ENCODE measurements around the gene MTFR2. TPM values are rescaled to one million over a fixed set of nuclear protein-coding genes. Genes with fewer than 3 reads are reported as not detected.

Gene MTFR2
- total and polyA plus RNA-seq, 2 of the 13 experiments (the other 11 are each of a cell fraction or from before 2014, with no cell fraction given) = 6.7 to 10.7 TPM

DNA sequence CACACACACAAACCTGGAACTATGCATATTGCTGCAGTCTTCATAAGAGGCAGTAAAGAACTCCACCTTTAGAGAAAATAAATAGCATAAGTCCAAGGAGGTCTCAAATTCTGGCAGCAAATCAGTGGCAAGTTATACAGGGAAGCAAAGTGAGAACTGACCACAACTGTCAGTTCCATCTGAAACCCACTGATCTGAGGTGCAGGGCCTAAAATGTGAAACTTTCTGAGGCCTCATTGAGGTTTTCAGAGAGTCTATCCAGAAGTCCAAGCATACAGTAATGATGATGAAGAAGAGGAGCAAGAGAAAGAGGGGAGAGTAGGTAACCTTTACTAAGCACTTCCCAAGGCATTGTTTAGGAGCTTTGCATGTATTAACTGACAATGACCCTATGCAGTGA is 36.3 kb downstream of the MTFR2 start:
- in situ Hi-C loops (cut with HindIII; ENCODE audit: extremely low pct_ligation_motif_present, low pct_unique_long_range_greater_than_20kb) = no loop called here
- Histone ChIP-seq H3K36me3 (replicated peaks in 1 of 2; ENCODE audit: control insufficient read depth in 1 of 2, insufficient read depth in 2 of 2, low read length in 2 of 2) (no peaks in the 10 kb centered on the region), H2AFZ (ENCODE audit: low read length) (no peak overlapping the region), H4K20me1 (ENCODE audit: insufficient read depth, low read length) (no peaks in the 10 kb centered on the region), H3K27me3 (ENCODE audit: control insufficient read depth in 1 of 2, insufficient read depth in 2 of 2, low read length in 2 of 2) (no peaks in the 10 kb centered on the region), H3K4me3 (replicated peaks in 1 of 3; ENCODE audit: insufficient read depth in 1 of 3, low read depth in 2 of 3, low read length in 3 of 3) (no peak overlapping the region), H3K4me1 (ENCODE audit: insufficient read depth, low read length) (no peaks in the 10 kb centered on the region), H3K9me3 (ENCODE audit: low read length) (no peaks in the 10 kb centered on the region), H3K4me2 (ENCODE audit: low read depth, low read length) (no peak overlapping the region), H3K79me2 (ENCODE audit: insufficient read depth, low read length) (no peaks in the 10 kb centered on the region), H3K9ac (ENCODE audit: insufficient read depth, low read depth, low read length) (no peak overlapping the region), H3K27ac (ENCODE audit: extremely low read length, insufficient read depth, low read length) (no peak overlapping the region)
- TF ChIP-seq, protein P1, sequence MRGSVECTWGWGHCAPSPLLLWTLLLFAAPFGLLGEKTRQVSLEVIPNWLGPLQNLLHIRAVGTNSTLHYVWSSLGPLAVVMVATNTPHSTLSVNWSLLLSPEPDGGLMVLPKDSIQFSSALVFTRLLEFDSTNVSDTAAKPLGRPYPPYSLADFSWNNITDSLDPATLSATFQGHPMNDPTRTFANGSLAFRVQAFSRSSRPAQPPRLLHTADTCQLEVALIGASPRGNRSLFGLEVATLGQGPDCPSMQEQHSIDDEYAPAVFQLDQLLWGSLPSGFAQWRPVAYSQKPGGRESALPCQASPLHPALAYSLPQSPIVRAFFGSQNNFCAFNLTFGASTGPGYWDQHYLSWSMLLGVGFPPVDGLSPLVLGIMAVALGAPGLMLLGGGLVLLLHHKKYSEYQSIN (CRISPR knock-in tag; IDR thresholded peaks at IDR 0.05; ENCODE audit: borderline replicate concordance) = no peak
- TF ChIP-seq SUZ12 (IDR thresholded peaks at IDR 0.05; ENCODE audit: low read depth, low read length) (no peak), CSRNP1 (CRISPR knock-in tag; IDR thresholded peaks at IDR 0.05) (no peak), CBX1 (IDR thresholded peaks at IDR 0.05; ENCODE audit: low read depth) (no peak), ZNF431 (CRISPR knock-in tag; IDR thresholded peaks at IDR 0.05; ENCODE audit: borderline replicate concordance, low read depth) (no peak), ZBTB14 (CRISPR knock-in tag; IDR thresholded peaks at IDR 0.05) (no peak), RORA (CRISPR knock-in tag; IDR thresholded peaks at IDR 0.05) (no peak), ZNF616 (CRISPR knock-in tag; IDR thresholded peaks at IDR 0.05; ENCODE audit: low read depth) (no peak)
- intact Hi-C loops (cut with micrococcal nuclease; ENCODE audit: unreplicated experiment) = no loop called here
- ChIA-PET POLR2A (no interaction called here), CTCF (ENCODE audit: low intra/inter-chr PET ratio, low total read pairs) (no interaction called here)
- DNase-seq (ENCODE audit: low spot score) (no peak), FAIRE-seq (no peak), ATAC-seq (no peak)
- no TSS peak for BruUV-seq (replicated peaks)

Data from HepG2 (cell line).